Measurements from ENCODE around the gene PRR7.
"Not testable (repeated sequence)": the region's sequence is repeated elsewhere in the genome, so short reads cannot be mapped to it uniquely, and the experiment has no call there.

Gene PRR7

GRCh38 chr5:177414481-177414880 is 32.1 kb upstream of the PRR7 start:
- Histone ChIP-seq H3K4me2 (ENCODE audit: low read length) (no peak overlapping the region), H3K36me3 (ENCODE audit: control insufficient read depth, low read length) (no peaks in the 10 kb centered on the region), H3K79me2 (ENCODE audit: control insufficient read depth, low read length) (no peaks in the 10 kb centered on the region), H4K20me1 (ENCODE audit: control insufficient read depth, insufficient read depth, low read depth, low read length) (no peaks in the 10 kb centered on the region), H3K27me3 (ENCODE audit: control insufficient read depth, low read length) (peaks cover 9% of the 10 kb centered on the region; the same call in 1 of the 2 replicates), H3K4me3 (ENCODE audit: low read length) (no peak overlapping the region), H3F3A (ENCODE audit: control insufficient read depth, insufficient read depth) (no peaks in the 10 kb centered on the region), H3K27ac (ENCODE audit: low read depth, low read length) (no peak overlapping the region), H3K9me3 (ENCODE audit: control insufficient read depth, insufficient read depth, low read length) (no peaks in the 10 kb centered on the region), H3K9me2 (replicated peaks; ENCODE audit: control insufficient read depth, low read length) (no peaks in the 10 kb centered on the region), H3K4me1 (ENCODE audit: control insufficient read depth, low read length) (peaks cover 6% of the 10 kb centered on the region; the same call in 1 of the 2 replicates)
- TF ChIP-seq CTCF (IDR thresholded peaks at IDR 0.05; ENCODE audit: low read depth, low read length, poor library complexity, severe bottlenecking) = no peak
- TF ChIP-seq EZH2phosphoT487 (IDR thresholded peaks at IDR 0.05; ENCODE audit: borderline replicate concordance, low read length) = no peak

GRCh38 chr5:177417081-177417480 is 29.5 kb upstream of the PRR7 start:
- not testable (repeated sequence) for H3K36me3 ChIP-seq (ENCODE audit: control insufficient read depth, low read length); H3K4me1 ChIP-seq (ENCODE audit: control insufficient read depth, low read length); H3K79me2 ChIP-seq (ENCODE audit: control insufficient read depth, low read length)

GRCh38 chr5:177419046-177419445 is 27.6 kb upstream of the PRR7 start:
- Histone ChIP-seq H3K4me2 (ENCODE audit: low read length) (no peak overlapping the region), H3F3A (ENCODE audit: control insufficient read depth, insufficient read depth) (no peaks in the 10 kb centered on the region), H4K20me1 (ENCODE audit: control insufficient read depth, insufficient read depth, low read depth, low read length) (no peaks in the 10 kb centered on the region), H3K79me2 (ENCODE audit: control insufficient read depth, low read length) (no peaks in the 10 kb centered on the region), H3K4me3 (ENCODE audit: low read length) (no peak overlapping the region), H3K36me3 (ENCODE audit: control insufficient read depth, low read length) (no peaks in the 10 kb centered on the region), H3K9me2 (replicated peaks; ENCODE audit: control insufficient read depth, low read length) (no peaks in the 10 kb centered on the region), H3K9me3 (ENCODE audit: control insufficient read depth, insufficient read depth, low read length) (no peaks in the 10 kb centered on the region), H3K27me3 (ENCODE audit: control insufficient read depth, low read length) (no peaks in the 10 kb centered on the region; the same call in 1 of the 2 replicates), H3K4me1 (ENCODE audit: control insufficient read depth, low read length) (no peaks in the 10 kb centered on the region), H3K27ac (ENCODE audit: low read depth, low read length) (no peak overlapping the region)
- TF ChIP-seq EZH2phosphoT487 (IDR thresholded peaks at IDR 0.05; ENCODE audit: borderline replicate concordance, low read length) = no peak
- TF ChIP-seq CTCF (IDR thresholded peaks at IDR 0.05; ENCODE audit: low read depth, low read length, poor library complexity, severe bottlenecking) = no peak

More at GRCh38 chr5:177417081-177417480, 29.5 kb upstream of the PRR7 start:
- not testable (repeated sequence) for H3K4me2 ChIP-seq (ENCODE audit: low read length); H3K27me3 ChIP-seq (ENCODE audit: control insufficient read depth, low read length); H4K20me1 ChIP-seq (ENCODE audit: control insufficient read depth, insufficient read depth, low read depth, low read length); H3K27ac ChIP-seq (ENCODE audit: low read depth, low read length); H3K9me3 ChIP-seq (ENCODE audit: control insufficient read depth, insufficient read depth, low read length); H3K9me2 ChIP-seq (replicated peaks; ENCODE audit: control insufficient read depth, low read length); H3K4me3 ChIP-seq (ENCODE audit: low read length); H3F3A ChIP-seq (ENCODE audit: control insufficient read depth, insufficient read depth)

GRCh38 chr5:177420472-177420871 is 26.1 kb upstream of the PRR7 start:
- H3K36me3 ChIP-seq (ENCODE audit: control insufficient read depth, low read length); H3K4me3 ChIP-seq (ENCODE audit: low read length); H3K9me3 ChIP-seq (ENCODE audit: control insufficient read depth, insufficient read depth, low read length); H3K79me2 ChIP-seq (ENCODE audit: control insufficient read depth, low read length); H3F3A ChIP-seq (ENCODE audit: control insufficient read depth, insufficient read depth); H3K4me2 ChIP-seq (ENCODE audit: low read length); H3K27ac ChIP-seq (ENCODE audit: low read depth, low read length); H3K9me2 ChIP-seq (replicated peaks; ENCODE audit: control insufficient read depth, low read length); H3K4me1 ChIP-seq (ENCODE audit: control insufficient read depth, low read length); H3K27me3 ChIP-seq (ENCODE audit: control insufficient read depth, low read length); H4K20me1 ChIP-seq (ENCODE audit: control insufficient read depth, insufficient read depth, low read depth, low read length): not testable (repeated sequence)

Data from DOHH2 (cell line).